LNCAP (cell line): Measurements from ENCODE around the gene ARHGEF12.

Experiments
- CTCF ChIP-seq: fragments of 450-650 bp; IDR thresholded peaks from 2 replicates; pipeline ENCODE4 v1.5.1; 2017; ENCODE audit warnings: mild to moderate bottlenecking

Gene ARHGEF12

GRCh38 chr11:120307476-120307875 lies 28.7 kb upstream of the ARHGEF12 start:
- TF ChIP-seq CTCF = no peak

GRCh38 chr11:120308081-120308480 lies 28.1 kb upstream of the ARHGEF12 start:
- no peak for TF ChIP-seq CTCF

GRCh38 chr11:120310870-120311269 lies 25.3 kb upstream of the ARHGEF12 start:
- TF ChIP-seq CTCF = no peak

GRCh38 chr11:120314861-120315260 lies 21.4 kb upstream of the ARHGEF12 start:
- no peak for TF ChIP-seq CTCF

- no peak for TF ChIP-seq CTCF
Measured at GRCh38 chr11:120316880-120317688, 19.1 kb upstream of the ARHGEF12 start.

GRCh38 chr11:120317689-120318480 lies 18.3 kb upstream of the ARHGEF12 start:
- TF ChIP-seq CTCF = no peak

- no peak for TF ChIP-seq CTCF
Measured at GRCh38 chr11:120318906-120319305, 17.3 kb upstream of the ARHGEF12 start.
